GM21526 (cell line): ENCODE results near the gene HDAC8.

Experiments used
- ATAC-seq: cut with Tn5 transposase; IDR thresholded peaks from one replicate; pipeline ENCODE4 v1.9.1; 2021; ENCODE audit warnings: moderate library complexity; ENCODE audit not compliant: unreplicated experiment, low FRiP score

The HDAC8 gene

DNA sequence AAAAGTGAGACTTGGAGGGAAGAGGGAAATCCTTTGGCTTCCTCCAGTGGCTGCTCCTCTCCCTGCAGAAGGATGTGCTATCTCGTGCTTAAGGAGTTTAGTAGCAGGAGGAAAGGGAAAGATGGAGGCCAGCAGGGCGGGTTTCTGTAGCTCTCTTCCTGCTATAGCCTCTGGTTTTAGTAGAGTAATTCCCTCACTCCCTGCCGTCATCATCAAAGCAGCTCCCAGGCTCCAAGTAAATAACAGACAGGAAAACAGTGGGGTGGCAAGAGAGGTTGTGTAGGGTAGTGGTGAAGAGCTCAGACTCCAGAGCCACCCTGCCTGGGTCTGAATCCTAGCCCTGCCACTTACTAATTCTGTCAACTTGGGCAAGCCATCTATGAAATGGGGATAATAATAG, 185.4 kb downstream of the HDAC8 start:
- no peak for ATAC-seq

DNA sequence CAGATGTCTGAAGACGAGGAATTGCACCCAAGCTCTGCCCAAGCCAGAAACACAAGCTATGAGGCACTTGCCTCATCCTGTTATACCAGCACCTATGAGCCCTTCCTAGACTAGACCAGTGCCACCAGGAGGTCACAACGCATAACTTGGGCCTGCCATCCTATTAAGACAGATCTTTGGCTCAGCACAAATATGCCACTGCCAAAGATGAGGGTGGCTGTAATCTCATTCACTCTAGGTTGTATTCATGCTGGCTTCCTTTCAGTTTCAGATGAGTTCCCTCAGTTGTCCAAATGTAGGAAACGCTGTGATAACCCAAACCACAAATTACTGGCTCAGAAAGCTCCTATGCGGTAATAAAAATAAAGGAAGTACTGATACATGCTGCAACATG, 190.4 kb downstream of the HDAC8 start:
- ATAC-seq: no peak

DNA sequence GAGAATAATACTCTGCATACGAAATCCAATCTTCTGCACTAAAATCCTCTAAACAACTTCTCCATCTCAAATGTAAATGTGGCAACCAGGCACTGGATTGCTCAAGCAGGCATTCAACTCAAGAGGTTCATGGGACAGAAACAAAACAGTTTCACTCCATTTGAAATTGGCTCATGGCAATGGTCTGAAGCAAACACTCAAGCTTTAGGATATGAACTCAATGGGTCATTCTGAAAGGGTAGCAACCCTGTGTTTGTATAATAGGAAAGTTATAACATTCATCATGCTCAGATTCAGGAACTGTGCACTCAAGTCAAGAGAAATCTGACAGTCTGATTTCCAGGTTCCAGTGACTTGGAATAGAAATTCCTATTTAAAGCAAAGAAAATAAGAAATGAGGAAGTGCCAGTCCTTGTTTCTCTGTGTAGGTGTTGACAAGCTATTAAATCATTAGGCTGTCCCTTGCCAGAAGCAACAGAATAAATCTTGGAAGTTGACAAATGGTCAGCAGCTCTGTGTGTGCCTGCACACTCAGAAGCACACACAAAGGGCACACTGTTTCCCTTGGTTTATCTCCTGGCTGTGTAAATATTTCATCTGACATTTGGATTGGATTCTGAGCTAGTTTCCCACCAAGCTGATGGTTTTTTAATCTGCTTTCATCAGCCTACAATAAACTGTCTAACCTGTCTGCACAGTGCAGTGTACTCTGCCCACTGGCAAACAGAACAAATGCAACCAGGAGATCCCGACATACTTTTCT, 191.0 kb downstream of the HDAC8 start:
- no peak for ATAC-seq

DNA sequence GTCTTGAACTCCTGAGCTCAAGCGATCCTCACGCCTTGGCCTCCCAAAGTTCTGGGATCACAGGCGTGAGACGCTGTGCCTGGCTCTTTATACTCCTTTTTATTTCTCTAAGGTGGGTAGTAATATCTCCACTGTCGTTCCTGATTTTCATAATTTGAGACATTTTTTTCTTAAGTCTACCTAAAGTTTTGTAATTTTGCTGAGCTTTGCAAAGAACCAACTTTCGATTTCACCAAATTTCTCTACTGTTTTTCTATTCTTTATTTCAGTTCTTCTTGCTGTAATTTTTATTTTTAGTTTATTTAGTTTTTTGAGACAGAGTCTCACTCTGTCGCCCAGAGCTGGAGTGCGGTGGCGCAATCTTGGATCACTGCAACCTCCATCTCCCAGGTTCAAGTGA, 196.5 kb downstream of the HDAC8 start:
- ATAC-seq: no peak

DNA sequence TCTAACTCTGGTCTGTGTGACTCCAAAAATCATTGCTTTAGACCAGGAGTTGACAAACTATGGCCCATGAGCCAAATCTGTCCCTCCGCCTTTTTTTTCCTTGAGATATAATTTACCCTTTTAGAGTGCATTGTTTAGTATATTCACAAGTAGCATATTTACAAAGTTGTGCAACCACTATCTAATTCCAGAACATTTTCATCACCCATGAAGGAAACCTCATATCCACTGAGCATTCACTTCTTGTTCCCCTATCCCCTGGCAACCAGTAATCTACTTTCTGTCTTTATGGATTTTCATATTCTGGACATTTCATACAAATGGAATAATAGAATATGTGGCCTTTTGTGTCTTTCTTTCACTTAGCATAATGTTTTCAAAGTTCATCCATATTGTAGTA, 199.5 kb downstream of the HDAC8 start:
- ATAC-seq: no peak

DNA sequence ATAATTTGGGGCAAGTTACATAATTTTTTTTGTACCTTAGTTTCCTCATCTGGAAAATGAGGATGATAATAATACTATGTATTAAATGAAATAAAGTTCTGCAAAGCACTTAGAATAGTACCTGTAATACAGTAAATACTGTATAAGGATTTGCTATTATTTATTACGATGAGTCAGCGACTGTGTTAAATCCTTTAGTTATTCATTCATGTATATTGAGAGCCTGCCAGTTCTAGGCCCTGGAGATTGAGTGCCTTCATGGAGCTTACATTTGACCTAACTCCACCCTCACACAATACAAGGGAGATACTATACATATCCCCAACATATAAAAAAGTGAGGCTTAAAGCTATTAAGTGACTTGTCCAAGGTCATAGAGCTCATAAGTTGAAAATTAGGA, 199.9 kb downstream of the HDAC8 start:
- ATAC-seq: no peak

DNA sequence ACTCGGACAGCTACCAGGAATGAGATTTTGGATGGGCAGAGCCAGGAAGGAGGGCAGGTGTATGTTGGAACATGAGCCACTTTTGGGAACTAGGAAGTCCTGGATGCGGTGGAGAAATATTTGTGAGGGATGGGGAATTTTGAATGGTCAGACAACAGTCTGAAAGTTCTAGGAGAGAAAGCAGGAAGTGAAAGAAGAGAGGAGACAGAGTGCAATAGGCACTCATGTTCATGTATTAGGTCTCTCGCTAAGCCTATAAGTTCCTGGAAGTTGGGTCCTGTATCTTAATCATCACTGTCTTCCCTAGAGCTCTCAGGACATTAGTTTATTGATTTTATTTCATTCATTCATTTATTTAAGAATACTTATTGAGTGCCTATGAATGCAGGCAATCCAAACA, 201.2 kb downstream of the HDAC8 start:
- ATAC-seq: no peak

DNA sequence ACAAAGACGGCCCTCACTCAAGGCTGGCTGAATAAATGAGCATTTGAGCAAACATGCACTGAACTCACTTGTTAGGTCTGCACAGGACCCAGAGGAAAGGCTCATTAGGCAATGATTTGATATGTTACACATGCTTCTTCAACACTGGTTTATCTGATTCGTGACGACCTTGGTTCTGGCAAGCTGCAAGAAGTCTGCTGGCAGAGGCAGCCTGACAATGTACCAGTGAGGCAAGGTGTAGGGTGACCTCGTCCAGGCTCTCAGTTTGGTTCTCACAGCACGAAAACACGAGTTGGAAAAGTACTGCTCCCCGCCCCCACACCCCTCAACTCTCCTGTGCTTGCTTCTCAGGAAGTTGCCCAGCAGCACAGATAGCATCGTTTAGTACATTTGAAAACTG, 203.8 kb downstream of the HDAC8 start:
- no peak for ATAC-seq

DNA sequence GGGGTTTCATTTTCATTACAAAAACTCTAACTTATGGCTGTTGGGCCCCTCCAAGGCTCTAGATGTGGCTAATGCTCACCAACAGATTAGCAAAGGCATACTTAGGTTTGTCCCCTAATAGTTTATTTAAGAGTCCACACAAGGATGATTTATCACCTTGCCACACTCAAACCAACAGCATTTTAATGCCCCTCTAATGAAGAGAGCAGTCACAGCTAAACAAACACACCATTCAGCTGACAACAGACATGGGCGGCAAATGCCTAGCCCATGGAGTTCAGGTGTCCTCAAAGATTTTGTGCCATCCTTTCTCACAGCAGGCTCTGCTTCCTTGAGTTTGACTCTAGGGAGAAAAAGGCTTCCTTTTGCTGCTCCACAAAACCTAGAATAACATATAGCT, 205.1 kb downstream of the HDAC8 start:
- no peak for ATAC-seq

DNA sequence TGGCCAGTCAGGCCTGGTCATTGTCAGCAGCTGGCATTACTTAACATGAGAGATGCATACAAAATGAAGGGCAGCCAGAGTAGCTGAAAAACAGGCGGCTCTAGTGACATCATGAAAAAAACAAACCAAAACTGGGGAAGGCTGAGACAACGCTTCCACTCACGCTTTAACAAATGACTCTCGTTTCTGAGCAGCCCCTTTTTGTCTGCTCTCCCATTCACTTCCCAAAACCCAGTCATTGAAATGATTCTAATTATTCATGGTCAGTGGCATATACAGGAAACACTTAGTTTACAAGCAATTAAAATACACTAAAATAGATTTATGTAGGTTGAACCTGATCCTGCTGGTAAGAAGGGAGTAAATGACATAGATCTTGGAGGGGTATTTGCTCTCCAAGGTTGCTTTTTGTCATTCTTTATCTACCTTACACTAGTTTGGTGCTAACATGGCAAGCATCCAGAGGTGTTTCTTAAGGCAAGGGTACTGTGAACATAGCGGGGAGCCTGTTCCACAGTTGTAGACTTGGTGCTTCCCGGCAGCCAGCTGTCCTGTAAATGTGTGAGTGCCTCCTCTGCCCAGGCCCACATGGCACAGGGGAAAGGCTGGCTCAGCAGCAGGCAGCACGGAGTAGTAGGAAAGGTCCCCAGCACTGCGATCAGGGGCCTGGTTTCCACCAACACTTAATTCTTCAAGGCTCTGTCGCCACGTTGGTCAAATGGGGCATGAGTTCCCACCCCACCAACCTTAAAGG, 205.8 kb downstream of the HDAC8 start:
- ATAC-seq: no peak

DNA sequence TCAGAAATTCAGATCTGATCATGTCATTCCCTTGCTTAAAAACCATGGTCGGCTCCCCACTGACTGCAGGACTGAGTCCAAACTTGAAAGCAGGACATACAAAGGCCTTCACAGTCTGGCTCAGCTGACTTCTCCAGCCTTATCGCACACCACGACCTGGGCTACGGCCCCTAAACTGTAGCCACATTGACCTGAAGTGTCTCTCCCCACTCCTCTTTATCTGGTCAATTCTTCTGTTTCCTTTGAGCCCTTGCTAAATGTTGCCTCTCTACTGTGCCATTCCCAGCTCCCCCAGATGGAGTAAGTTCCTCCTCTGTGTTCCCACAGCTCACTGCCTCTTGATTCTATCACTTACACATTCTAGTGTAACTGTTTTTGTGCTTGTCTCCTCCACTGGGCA, 206.5 kb downstream of the HDAC8 start:
- no peak for ATAC-seq

DNA sequence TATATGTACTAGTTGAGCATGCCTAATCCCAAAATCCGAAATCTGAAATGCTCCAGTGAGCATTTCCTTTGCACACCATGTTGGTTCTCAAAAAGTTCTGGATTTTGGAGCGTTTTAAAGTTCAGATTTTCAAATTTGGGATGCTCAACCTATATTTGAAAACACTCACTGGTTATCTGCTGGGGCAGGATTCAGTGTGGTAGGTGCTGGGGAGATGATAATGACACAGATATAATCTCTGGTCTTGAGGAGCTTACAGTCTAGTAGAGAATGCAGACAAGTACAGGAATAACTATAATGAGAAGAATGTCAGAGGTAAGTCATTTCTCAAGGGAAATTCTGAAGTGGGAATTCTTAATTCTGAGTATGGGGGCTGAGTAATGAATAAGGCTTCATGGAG, 207.5 kb downstream of the HDAC8 start:
- no peak for ATAC-seq

DNA sequence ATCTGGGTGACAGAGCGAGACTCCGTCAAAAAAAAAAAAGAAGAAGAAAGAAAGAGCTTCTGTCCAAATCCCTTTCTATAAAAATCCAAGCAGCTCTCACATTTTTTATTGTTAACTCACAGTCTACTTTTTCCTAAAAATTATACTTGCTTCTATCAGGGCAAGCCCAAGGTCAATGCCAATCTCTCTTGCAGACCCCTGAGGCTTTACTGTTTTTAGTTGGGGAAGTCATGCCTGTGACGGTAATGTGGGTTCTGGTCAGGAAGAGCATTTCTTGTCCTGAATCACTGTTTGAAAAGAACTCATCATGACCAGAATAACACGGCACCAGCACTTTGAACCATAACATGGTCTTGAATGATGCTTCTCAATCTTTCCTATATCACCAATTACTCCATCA, 212.3 kb downstream of the HDAC8 start:
- ATAC-seq: no peak

DNA sequence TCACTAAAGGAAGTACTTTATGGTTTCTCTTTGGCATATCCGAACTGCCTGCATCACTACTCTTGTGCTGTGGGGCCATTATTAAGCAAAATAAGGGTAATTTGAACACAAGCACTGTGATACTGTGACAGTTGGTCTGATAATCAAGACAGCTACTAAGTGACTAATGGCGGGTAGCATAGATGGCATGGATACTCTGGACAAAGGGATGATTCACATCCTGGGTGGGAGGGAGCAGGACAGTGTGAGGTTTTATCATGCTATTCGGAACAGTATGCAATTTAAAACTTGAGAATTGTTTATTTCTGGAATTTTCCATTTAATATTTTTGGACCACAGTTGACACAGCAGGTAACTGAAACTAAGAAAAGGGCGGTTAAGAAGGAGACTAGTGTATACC, 214.3 kb downstream of the HDAC8 start:
- no peak for ATAC-seq

DNA sequence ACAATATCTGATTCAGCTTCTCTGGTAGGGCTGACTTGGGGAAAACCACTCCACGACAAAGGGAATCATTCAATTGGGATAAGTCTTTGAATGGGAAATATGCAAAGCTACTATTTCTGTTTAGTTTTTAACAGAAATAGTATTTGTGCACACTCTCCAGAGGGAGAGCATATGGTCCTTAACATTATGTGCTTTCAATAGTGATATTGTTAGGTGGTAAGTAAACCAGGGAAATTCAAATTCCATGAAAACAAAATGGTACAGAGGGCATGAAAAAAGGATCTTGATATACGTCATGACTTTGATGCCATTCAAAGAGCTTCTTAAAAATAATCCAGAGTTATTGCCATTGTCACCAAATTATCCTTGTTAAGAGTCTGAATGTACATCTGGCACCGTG, 219.9 kb downstream of the HDAC8 start:
- no peak for ATAC-seq

DNA sequence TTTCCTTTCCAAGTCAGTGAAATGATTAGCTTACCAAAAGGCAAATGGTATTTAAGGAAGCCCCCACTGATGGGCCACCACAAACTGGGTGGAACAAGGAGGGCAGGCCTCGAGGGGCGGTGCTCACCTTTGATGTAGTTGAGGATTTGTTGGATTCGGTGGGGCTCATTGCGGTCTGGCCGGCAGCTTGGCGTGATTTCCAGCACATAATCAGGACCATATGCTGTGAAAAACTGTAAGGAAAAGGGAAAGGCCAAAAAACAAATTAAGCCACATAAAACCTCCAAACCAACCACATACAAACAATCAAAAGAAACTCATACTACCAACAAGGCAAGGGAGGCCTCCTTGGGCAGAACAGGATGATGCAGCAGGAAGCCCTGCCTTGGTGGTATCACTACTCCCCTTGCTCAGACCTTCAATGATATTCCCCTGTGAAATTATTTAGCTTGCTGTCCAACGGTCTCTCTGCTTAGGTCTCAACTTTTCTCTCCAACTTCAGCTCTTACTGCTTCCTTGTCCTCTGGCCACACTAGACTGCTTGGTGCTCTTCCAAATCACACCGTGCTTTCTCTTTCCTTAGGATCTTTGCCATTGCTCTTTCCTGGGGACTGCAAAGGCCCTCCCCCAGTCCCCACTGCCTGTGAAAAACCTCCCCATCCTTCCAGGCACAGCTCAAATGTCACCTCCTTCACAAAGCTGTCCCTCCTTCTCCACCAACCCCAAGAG, 220.9 kb downstream of the HDAC8 start:
- ATAC-seq: no peak

DNA sequence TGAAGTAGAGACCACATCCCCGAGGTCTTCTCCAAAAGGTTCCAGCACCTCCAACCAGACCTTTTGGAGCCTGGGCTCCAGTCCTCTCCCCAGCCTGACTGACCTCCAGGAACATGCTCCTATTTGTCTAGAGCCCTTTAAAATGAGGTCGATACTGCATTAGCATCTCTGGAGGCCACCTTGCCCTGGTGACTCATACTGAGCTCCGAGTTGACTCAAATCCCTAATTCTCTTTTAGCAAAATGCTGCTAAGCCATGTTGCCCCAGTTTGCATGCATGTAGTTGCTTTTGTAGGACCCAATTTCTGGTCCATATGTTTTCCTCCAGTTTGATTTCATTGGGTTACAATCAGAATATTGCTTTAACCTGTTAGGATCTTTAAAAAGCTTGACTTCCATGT, 223.5 kb downstream of the HDAC8 start:
- ATAC-seq: peak; percentile 91

DNA sequence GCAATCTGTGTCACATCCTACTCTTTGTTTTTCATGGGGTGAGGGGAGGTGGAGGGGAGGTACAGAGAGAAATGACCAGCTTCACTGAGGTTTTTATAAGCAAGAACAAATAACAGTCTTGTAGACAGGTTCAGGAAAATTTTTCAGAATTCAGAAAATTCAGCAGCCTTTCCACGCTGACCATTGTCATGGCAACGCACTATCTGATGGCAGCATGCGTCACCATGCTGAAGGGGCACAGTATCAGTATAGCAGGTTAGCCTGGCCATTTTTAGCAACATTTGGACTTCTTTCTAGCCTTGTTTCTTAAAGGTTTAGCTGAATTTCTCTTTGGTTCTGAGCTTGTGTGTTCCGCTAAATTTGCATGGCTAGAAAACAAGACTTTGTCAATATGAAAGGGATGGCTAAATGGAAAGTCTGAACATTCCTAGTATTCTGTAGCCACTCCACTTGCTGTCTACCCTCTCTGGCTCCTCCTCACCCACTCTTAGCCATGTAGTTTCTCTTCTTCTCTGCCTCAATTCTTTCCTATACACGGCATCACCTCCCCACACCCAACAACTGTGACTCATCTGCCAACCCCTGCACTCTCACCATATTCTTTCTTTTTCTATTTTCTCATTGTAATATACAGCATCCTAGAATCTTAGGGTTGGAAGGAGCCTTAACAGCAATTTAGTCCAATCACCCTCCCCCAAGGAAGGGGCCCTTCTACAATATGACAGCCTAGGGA, 224.2 kb downstream of the HDAC8 start:
- no peak for ATAC-seq

DNA sequence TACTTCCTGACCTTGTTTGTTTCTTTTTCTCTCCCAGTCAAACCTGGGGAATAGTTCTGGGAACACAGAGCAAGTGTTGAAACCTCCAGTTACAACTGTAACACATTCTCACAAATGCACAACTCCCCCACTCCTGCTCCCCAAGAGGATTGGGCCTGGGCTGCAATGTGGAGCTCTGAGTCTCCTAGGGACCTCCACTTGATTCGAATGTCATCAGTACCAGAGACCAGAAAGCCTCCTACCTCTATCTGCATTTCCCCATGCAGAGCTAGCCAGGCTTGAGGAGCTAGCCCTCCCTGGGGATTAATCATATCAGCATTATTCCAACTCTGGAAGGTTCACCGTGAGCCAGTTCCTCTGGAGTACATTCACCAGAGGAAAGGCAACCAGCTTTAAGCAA, 225.3 kb downstream of the HDAC8 start:
- ATAC-seq: no peak

DNA sequence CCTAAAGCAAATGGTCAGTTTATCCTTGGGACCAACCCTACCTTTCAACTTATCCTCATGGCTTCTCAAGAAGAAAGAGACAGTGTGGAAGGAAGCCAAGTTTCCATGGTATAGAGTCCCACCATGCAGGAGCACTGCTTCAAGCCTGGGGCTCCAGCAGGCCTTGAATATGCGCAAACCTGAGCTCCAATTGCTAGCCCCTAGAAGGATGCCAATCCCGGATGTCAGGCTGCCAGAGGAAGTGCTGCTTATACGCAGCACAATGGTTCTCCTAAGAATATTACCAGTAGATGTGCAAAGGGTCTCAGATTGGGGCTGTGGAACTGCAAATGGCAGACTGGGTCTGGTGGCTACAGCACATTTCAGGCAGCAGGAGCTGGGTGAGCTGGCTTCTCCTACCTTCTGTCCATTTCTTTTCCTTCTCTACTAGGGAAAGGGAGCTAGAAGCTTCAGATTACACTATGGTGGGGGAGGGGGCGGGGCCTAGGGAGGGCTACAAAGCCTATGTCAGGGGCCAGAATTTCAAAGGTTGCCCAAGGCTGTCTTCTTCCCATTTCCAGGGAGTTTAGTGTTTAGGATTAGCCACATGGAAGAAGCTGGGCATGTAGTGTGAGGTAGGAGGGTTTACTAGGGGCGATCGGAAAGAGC, 226.2 kb downstream of the HDAC8 start:
- ATAC-seq: no peak
